HL-60/S4 (cell line): Measurements from ENCODE around the gene APBB2.

Experiments
- in situ Hi-C: fragments of 300-500 bp; cut with MboI; formaldehyde crosslinking; loops from 2 replicates; pipeline ENCODE4 v1.14.3; 2022; ENCODE audit warnings: low sequenced_read_pairs

Gene APBB2

GRCh38 chr4:41216294-41217019 lies 2.1 kb upstream of the APBB2 start:
- in situ Hi-C loops = loop anchor here (25.0 kb wide), 1 partner anchor 229 kb away; no protein-coding TSS in a partner anchor

GRCh38 chr4:41215969-41216293 lies 1.6 kb upstream of the APBB2 start:
- in situ Hi-C loops = loop anchor here (25.0 kb wide), 1 partner anchor 229 kb away; no protein-coding TSS in a partner anchor

GRCh38 chr4:41215155-41215554 lies 813 bp upstream of the APBB2 start:
- in situ Hi-C loops = loop anchor here (25.0 kb wide), 1 partner anchor 228 kb away; no protein-coding TSS in a partner anchor

DNA sequence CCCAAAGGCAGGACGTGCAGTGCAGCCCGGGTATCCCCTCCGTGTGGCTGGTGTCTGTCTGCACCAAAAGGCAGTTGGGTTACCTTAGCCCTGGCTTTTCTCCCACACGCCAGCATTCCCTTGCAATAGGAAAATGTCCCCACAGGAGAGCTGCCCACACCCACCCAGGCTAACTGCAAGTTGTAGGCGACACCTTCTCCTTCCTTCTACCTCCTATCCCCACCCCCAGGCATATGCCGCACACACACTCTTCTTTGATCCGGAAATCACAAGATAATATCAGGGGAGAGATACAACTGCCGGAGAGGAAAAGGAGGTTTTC lies 444 bp upstream of the APBB2 start:
- in situ Hi-C loops = loop anchor here (25.0 kb wide), 1 partner anchor 227 kb away; no protein-coding TSS in a partner anchor

DNA sequence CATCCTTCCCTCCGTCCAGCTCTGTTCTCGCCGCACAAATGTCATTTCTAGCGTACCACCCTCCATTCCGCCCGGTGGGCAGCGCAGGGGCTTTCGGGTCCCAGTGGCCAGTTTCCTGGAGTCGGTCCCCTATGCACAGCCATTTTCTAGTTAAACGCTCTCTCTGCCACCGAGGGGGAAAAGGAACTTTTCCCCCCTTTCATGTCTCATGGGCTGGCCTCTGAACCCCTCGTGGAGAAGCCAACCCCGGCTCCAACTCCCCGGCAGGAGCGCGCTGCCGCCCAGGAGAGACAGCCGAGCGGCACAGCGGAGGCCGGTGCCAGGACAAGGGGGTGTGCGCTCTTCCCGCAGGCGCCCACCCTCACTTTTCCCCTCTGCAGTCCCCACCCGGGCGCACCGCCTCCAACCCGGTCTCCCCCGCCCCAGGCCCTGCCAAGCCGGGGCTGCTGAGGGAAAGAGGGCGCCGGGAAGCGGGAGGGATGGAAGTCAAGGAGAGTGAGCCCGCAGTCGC lies 662 bp downstream of the APBB2 start:
- in situ Hi-C loops = loop anchor here (25.0 kb wide), 1 partner anchor 226 kb away; no protein-coding TSS in a partner anchor

DNA sequence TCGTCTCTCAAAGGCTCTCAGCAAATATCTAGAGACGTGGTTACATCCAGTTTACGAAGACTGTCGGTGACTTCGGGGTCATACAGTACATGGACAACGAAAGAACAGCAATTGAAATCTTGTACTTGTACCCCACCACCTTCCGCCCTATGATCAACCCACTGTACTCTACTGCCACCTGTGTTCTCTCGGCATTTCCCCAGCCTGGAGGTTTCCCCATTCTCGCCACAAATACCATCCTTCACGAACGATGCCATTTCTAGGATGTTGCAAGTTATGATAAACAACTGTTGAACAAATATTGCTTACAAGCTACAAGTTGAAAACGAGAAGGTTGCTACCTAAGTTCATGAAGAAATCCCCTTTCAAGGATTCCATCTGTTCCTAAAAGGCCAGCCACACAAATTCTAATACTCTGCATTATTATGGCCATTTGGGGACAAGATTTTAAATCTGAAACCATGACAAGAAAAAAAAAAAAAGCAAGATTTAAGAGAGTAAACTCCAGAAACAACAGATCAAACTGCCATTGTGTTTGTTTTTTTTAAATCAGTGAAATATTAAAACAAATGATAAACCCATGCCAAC lies 1.6 kb downstream of the APBB2 start:
- in situ Hi-C loops = loop anchor here (25.0 kb wide), 1 partner anchor 225 kb away; no protein-coding TSS in a partner anchor

DNA sequence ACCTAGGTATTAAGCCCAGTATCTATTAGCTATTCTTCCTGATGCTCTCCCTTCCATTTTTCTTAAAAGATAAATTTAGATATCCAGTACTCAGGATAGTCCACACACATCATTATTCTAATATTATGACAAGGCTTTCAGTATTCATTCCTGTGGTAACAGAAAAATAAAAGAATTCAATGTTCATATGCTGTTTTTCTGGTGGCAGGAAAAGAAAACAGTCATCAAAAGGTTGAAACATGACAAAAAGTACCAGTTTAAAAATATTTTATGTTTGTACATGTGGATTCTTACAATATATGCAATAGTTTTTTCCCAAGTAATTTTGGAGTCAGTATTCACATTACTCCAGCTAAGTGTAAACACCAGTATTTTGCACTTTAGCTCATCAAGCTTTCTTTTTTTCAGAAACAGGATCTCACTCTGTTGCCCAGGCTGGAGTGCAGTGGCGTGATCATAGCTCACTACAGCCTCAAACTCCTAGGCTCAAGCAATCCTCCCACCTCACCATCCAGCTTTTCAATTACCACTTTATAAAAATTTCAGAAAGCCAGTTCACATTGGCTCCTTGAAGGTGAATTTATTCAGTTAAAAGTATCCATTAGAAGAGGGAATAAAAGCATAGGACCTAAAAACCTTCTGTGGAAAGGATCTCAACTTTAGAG lies 2.3 kb downstream of the APBB2 start:
- in situ Hi-C loops = loop anchor here (25.0 kb wide), 1 partner anchor 225 kb away; no protein-coding TSS in a partner anchor

GRCh38 chr4:41209901-41210300 lies 4.4 kb downstream of the APBB2 start:
- in situ Hi-C loops = loop anchor here (25.0 kb wide), 1 partner anchor 223 kb away; no protein-coding TSS in a partner anchor

- in situ Hi-C loops = loop anchor here (25.0 kb wide), 1 partner anchor 222 kb away; no protein-coding TSS in a partner anchor
Measured at GRCh38 chr4:41209187-41209586, 5.2 kb downstream of the APBB2 start.

GRCh38 chr4:41207291-41207831 lies 7.0 kb downstream of the APBB2 start:
- in situ Hi-C loops = loop anchor here (25.0 kb wide), 1 partner anchor 220 kb away; no protein-coding TSS in a partner anchor

DNA sequence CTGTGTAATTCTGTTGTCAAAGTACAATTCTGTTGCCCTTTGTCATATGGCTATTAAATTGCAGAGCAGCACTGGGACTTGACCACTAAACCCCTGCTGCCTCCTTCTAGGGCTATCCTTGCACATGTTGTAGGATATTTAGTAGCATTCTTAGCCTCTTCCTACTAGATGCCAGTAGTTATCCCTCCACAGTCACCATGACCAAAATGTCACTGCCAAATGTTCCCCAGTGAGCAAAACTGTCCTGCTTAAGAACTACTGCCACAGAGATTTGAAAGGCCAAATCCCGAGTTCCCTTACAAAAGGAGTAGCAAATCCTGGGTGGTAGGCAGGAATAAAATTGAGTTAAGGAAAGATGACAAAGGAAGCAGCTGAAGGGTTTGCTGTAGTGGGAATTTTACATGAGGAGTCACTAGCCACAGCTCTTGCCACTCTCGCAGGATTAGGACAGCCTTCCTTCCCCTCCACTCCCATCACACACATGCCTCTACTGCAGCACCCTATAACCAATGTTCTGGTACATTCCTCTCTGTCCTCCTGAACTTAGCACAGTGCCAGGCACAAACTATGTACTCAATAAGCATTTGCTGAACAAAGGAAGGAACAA lies 8.4 kb downstream of the APBB2 start:
- in situ Hi-C loops = loop anchor here (25.0 kb wide), 1 partner anchor 219 kb away; no protein-coding TSS in a partner anchor

DNA sequence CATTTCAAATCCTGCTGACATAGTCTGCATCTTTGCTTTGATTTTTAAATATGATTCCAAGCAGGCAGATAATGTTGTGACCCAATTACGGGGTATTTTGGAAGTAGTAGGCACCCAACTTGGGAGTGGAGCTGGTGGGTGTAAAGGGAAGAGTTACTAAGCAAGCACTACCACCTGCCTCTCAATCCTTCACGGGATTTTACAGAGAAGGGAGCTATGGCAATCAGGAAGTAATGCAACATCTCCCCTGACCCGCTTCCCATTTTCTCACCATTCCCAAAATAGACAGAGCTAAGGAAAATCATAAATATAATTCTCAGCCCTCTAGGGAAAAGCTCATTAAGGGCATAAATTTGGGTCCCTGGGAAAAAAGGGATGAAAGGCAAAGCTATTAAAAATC lies 9.2 kb downstream of the APBB2 start:
- in situ Hi-C loops = loop anchor here (25.0 kb wide), 1 partner anchor 218 kb away; no protein-coding TSS in a partner anchor

DNA sequence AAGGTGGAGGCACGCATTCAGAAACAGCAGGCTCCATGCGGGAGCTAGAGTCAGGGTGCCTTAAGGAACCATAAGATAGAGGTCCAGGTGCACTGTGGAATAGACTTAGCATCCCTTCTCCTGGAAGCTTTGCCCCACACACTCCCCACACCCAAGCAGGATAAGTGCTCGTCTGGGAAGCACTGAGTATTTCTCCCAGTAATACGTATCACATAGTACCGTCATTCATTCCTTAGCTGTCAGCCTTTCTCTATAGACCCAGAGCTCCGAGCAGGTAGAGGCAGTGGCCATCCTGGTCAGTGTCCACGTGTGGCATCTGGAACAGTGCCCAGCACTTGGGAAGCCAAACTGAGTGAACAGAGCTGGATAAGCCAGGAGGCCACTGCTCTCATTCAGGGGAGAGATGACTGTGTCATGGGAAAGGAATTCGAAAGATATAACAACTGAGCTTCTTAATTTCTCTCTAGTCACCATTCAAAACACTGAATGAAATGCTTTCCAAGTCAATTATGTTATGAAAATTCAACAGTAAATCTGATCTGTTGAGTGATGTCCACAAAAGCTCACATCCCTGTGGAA lies 9.9 kb downstream of the APBB2 start:
- in situ Hi-C loops = loop anchor here (25.0 kb wide), 1 partner anchor 217 kb away; no protein-coding TSS in a partner anchor

- in situ Hi-C loops = loop anchor here (25.0 kb wide), 1 partner anchor 217 kb away; no protein-coding TSS in a partner anchor
Measured at GRCh38 chr4:41203841-41204240, 10.5 kb downstream of the APBB2 start.

DNA sequence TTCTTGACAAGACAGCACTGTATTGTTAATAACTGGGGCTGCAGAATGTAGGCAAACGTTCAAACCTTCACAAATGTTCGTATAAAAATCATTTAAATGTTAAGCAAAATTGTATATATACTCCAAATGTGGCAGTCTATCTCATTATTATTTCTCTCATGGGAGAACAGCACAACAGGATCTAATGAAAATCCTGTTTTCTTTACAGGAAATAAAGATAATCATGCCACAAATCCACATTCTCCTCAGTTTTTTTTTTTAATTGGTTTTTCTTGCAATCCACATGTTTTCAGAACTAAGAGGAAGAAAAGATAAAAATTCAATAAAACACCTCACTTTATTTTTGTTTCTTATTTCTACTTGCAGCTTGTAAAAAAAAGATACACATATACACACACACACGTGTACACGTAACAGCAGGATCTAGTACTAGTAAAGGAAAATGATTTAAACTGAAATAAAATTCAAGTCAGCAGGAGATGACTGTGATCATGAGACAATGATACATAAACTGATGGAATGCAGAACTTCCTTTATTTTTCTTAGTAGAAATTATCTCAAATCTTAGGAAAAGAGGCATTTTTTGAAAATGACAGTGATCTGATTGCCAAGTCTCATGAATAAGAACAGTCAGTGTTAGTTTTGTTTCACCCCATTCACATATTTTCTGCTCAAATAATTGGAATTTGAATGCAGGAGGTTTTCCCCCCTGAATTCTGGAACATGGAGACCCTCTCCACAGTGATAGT lies 11.3 kb downstream of the APBB2 start:
- in situ Hi-C loops = loop anchor here (25.0 kb wide), 1 partner anchor 216 kb away; no protein-coding TSS in a partner anchor

DNA sequence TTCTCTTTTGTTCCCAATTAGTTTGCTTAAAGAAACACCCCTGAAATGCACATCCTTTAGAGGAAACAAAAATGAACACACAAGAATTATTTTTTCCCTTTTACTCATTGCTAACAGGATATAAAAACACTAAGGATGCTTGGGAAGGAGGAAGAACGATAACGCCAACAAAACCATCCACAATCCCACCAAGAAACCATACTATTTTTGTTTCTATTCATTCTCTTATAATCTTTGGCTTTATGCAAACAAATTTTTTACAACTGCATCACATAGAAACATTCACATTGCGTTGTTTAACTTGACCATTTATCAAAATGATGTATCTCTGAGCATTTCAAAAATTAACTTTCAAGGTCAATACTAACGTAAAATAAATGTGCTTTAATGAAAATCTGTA lies 12.0 kb downstream of the APBB2 start:
- in situ Hi-C loops = loop anchor here (25.0 kb wide), 1 partner anchor 215 kb away; no protein-coding TSS in a partner anchor

- in situ Hi-C loops = loop anchor here (25.0 kb wide), 1 partner anchor 213 kb away; no protein-coding TSS in a partner anchor
Measured at GRCh38 chr4:41200486-41201017, 13.8 kb downstream of the APBB2 start.

DNA sequence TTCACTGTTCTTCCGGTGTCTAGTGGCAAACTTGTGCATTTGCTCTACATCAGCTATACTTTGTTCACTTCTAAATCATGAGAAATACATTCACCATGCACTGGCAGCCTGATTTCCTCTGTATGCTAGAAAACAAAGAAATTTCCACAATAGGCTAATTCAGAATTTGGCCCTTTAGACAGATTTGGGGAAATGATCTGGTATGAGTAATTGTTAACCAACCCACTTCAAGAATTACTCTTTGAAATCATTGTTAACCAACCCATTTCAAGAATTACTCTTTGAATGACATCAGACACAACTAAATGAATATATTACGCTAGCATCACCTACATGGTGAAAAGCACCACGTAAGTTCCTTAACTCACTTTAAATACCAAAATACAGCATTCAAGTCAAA lies 14.6 kb downstream of the APBB2 start:
- in situ Hi-C loops = loop anchor here (25.0 kb wide), 1 partner anchor 212 kb away; no protein-coding TSS in a partner anchor

- in situ Hi-C loops = no loop called here
Measured at GRCh38 chr4:41197996-41198395, 16.3 kb downstream of the APBB2 start.
